ENCODE results near the gene CCDC141.

The CCDC141 gene

GRCh38 chr2:178827739-178828485 lies 222.0 kb downstream of the CCDC141 start:
- DNase-seq (ENCODE audit: low read depth): no peak

- no peak for DNase-seq (ENCODE audit: low read depth)
Observed at GRCh38 chr2:178827111-178827510, 222.8 kb downstream of the CCDC141 start.

GRCh38 chr2:178825183-178825582 lies 224.8 kb downstream of the CCDC141 start:
- DNase-seq (ENCODE audit: low read depth): peak; percentile 28

GRCh38 chr2:178824181-178824580 lies 225.8 kb downstream of the CCDC141 start:
- DNase-seq (ENCODE audit: low read depth): no peak

- no peak for DNase-seq (ENCODE audit: low read depth)
Observed at GRCh38 chr2:178819992-178820391, 229.9 kb downstream of the CCDC141 start.

- no peak for DNase-seq (ENCODE audit: low read depth)
Observed at GRCh38 chr2:178819147-178819875, 230.6 kb downstream of the CCDC141 start.

- DNase-seq (ENCODE audit: low read depth): no peak
Observed at GRCh38 chr2:178811901-178812300, 238.0 kb downstream of the CCDC141 start.

- DNase-seq (ENCODE audit: low read depth): no peak
Observed at GRCh38 chr2:178811045-178811444, 238.9 kb downstream of the CCDC141 start.

- no peak for DNase-seq (ENCODE audit: low read depth)
Observed at GRCh38 chr2:178810422-178810821, 239.5 kb downstream of the CCDC141 start.

- DNase-seq (ENCODE audit: low read depth): no peak
Observed at GRCh38 chr2:178807227-178808008, 242.5 kb downstream of the CCDC141 start, which contains the start of gene TTN. TTN (minus strand) TSS chr2:178807423; CDS start chr2:178804642, 2,781 bp downstream.

GRCh38 chr2:178806543-178806942 lies 243.4 kb downstream of the CCDC141 start:
- DNase-seq (ENCODE audit: low read depth): no peak

GRCh38 chr2:178805457-178805856 lies 244.5 kb downstream of the CCDC141 start:
- DNase-seq (ENCODE audit: low read depth): no peak

- DNase-seq (ENCODE audit: low read depth): no peak
Observed at GRCh38 chr2:178804791-178805190, 245.1 kb downstream of the CCDC141 start.

- DNase-seq (ENCODE audit: low read depth): no peak
Observed at GRCh38 chr2:178800510-178800909, 249.4 kb downstream of the CCDC141 start.

- DNase-seq (ENCODE audit: low read depth): no peak
Observed at GRCh38 chr2:178799305-178799704, 250.6 kb downstream of the CCDC141 start.

GRCh38 chr2:178796079-178796677 lies 253.8 kb downstream of the CCDC141 start:
- DNase-seq (ENCODE audit: low read depth): peak; percentile 47

- no peak for DNase-seq (ENCODE audit: low read depth)
Observed at GRCh38 chr2:178787934-178788333, 262.0 kb downstream of the CCDC141 start.

GRCh38 chr2:178787155-178787554 lies 262.8 kb downstream of the CCDC141 start:
- DNase-seq (ENCODE audit: low read depth): no peak

- no peak for DNase-seq (ENCODE audit: low read depth)
Observed at GRCh38 chr2:178783889-178784288, 266.0 kb downstream of the CCDC141 start.

GRCh38 chr2:178782236-178782635 lies 267.7 kb downstream of the CCDC141 start:
- DNase-seq (ENCODE audit: low read depth): no peak

All from fibroblast of gingiva (primary cell).